GM21737 (cell line): ENCODE data around the gene SNAPC3.

Experiments
- ATAC-seq: cut with Tn5 transposase; IDR thresholded peaks from one replicate; pipeline ENCODE4 v1.9.1; 2021; ENCODE audit warnings: mild to moderate bottlenecking, moderate library complexity; ENCODE audit not compliant: unreplicated experiment

SNAPC3 gene

GRCh38 chr9:15485836-15486666 lies 63.4 kb downstream of the SNAPC3 start:
- ATAC-seq: no peak

GRCh38 chr9:15491950-15492349 lies 69.3 kb downstream of the SNAPC3 start:
- no peak for ATAC-seq

GRCh38 chr9:15492485-15493150 lies 69.9 kb downstream of the SNAPC3 start:
- no peak for ATAC-seq

- ATAC-seq: no peak
Observed at GRCh38 chr9:15498246-15498995, 75.7 kb downstream of the SNAPC3 start.

GRCh38 chr9:15499139-15499538 lies 76.5 kb downstream of the SNAPC3 start:
- no peak for ATAC-seq

- no peak for ATAC-seq
Observed at GRCh38 chr9:15501179-15501578, 78.5 kb downstream of the SNAPC3 start.

- no peak for ATAC-seq
Observed at GRCh38 chr9:15501803-15502202, 79.1 kb downstream of the SNAPC3 start.

- ATAC-seq: no peak
Observed at GRCh38 chr9:15505921-15506320, 83.2 kb downstream of the SNAPC3 start.

- ATAC-seq: peak; percentile 34
Observed at GRCh38 chr9:15509931-15510788, 87.5 kb downstream of the SNAPC3 start.

GRCh38 chr9:15510789-15511575 lies 88.3 kb downstream of the SNAPC3 start, which contains the start of gene PSIP1:
TSS of gene PSIP1 (minus strand) at chr9:15510970. CDS start at chr9:15510188, 782 bp downstream.
- ATAC-seq: peak; percentile 76
